Left lung (tissue), 10 donors: ENCODE measurements around the gene ACOX2. TPM values are rescaled to one million over a fixed set of nuclear protein-coding genes. Genes with fewer than 3 reads are reported as not detected.

Experiments used
- ATAC-seq: fragments of 200-7000 bp; cut with Tn5 transposase; one replicate; pipeline ENCODE4 v1.9.1; 2020; ENCODE audit warnings: moderate library complexity
- DNase-seq, 4 donors: peaks; one replicate each; pipeline ENCODE4 v3.0.0-alpha.2; 2013 to 2020
- H3K27ac ChIP-seq, 2 donors: fragments of 200-600 bp; sonication (generic) in 1 of 2; one replicate each; pipeline versions ENCODE4 v1.5.0 to v1.8.0; 2020 to 2021
- H3K27me3 ChIP-seq, 2 donors: fragments of 200-600 bp; sonication (generic) in 1 of 2; one replicate each; pipeline versions ENCODE4 v1.5.0 to v1.8.0; 2020 to 2021
- H3K36me3 ChIP-seq, 2 donors: fragments of 200-600 bp; sonication (generic) in 1 of 2; one replicate each; pipeline versions ENCODE4 v1.5.0 to v1.8.0; 2020 to 2021
- H3K4me1 ChIP-seq, 2 donors: fragments of 200-600 bp; one replicate each; pipeline ENCODE4 v1.8.0; 2021
- H3K4me3 ChIP-seq, 2 donors: fragments of 200-600 bp; sonication (generic) in 1 of 2; one replicate each; pipeline versions ENCODE4 v1.5.0 to v1.8.0; 2020 to 2021; ENCODE audit warnings: mild to moderate bottlenecking in 1 of 2
- H3K9me3 ChIP-seq, 2 donors: fragments of 200-600 bp; sonication (generic) in 1 of 2; one replicate each; pipeline versions ENCODE4 v1.5.0 to v1.8.0; 2020 to 2021
- CTCF ChIP-seq, 2 donors: fragments of 200-600 bp; sonication (generic) in 1 of 2; IDR thresholded peaks; one replicate each; pipeline versions ENCODE4 v1.5.0 to v1.8.0; 2021; ENCODE audit warnings: antibody characterized with exemption in 2 of 2
- intact Hi-C, 2 donors: fragments of 100-400 bp; cut with DNase I; formaldehyde crosslinking; loops; one replicate each; pipeline versions ENCODE4 v1.11.2 to v1.14.2; 2022
- polyA plus RNA-seq, 6 donors: library from polyadenylated mRNA; unstranded; fragments of 120-200 nt; gene quantifications; one replicate each; pipeline ENCODE4 v1.2.1, GENCODE V29; 2013; ENCODE audit not compliant: insufficient read length in 6 of 6
- total RNA-seq, 2 donors: library from RNA; stranded (reverse); fragmentation: NEBNext Ultra II Directional; extraction: Animal tissue kit (Norgen Biotek cat#: 25700); gene quantifications; one replicate each; pipeline ENCODE4 v1.2.1, GENCODE V29; 2021
- donor health status: DM: no; HTN: yes; CAD: no.
- donor health status: DM: no; HTN: no; CAD: no.

The ACOX2 gene
- total and polyA plus RNA-seq, 8 donors, result 9.8 to 58.1 (median 42.8) TPM

DNA sequence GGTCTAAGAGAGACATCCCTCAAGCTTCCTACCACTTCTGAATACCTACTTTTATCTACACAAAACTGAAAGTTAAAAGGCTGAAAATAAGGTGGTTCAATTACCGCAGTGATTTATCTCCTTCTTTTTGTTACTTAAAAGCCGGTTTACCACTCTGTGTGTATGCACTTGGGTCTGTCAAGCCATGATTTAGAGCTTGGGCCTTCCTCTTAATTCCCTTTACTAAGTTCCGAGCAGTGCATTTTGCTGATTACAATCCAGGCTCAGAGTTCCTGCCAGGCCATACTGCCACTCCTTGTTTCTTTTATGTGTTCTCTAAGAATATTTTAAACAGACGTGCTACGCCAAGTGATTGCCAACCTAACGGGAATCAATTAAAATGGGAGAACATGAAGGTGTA, 28.6 kb downstream of the ACOX2 start:
- DNase-seq (no peak), ATAC-seq (no peak)
- Histone ChIP-seq H3K27me3 (no peaks in the 10 kb centered on the region), H3K4me3 (no peak overlapping the region), H3K9me3 (no peaks in the 10 kb centered on the region), H3K4me1 (no peaks in the 10 kb centered on the region), H3K36me3 (no peaks in the 10 kb centered on the region), H3K27ac (no peak overlapping the region)
- no peak for TF ChIP-seq CTCF (IDR thresholded peaks at IDR 0.05)
- intact Hi-C loops, result no loop called here

- intact Hi-C loops, result no loop called here
These were observed 29.5 kb downstream of the ACOX2 start for GRCh38 chr3:58507356-58508078.

GRCh38 chr3:58502872-58503271, 34.1 kb downstream of the ACOX2 start:
- H3K36me3 ChIP-seq, result peaks cover 0 to 23% of the 10 kb centered on the region in 2 donors

More at GRCh38 chr3:58507356-58508078, 29.5 kb downstream of the ACOX2 start:
- no peak for DNase-seq
- Histone ChIP-seq H3K36me3 (no peaks in the 10 kb centered on the region), H3K27me3 (no peaks in the 10 kb centered on the region), H3K27ac (no peak overlapping the region), H3K4me1 (no peaks in the 10 kb centered on the region), H3K4me3 (no peak overlapping the region), H3K9me3 (no peaks in the 10 kb centered on the region)
- TF ChIP-seq CTCF (IDR thresholded peaks at IDR 0.05), result no peak
- no peak for ATAC-seq

GRCh38 chr3:58497097-58497496, 39.9 kb downstream of the ACOX2 start:
- no peak overlapping the region for H3K4me3 ChIP-seq
- intact Hi-C loops, result no loop called here
- H3K27me3 ChIP-seq, result no peaks in the 10 kb centered on the region
- ATAC-seq (no peak), DNase-seq (no peak)
- H3K36me3 ChIP-seq, result peaks cover 0 to 23% of the 10 kb centered on the region in 2 donors
- peaks cover 15 to 45% of the 10 kb centered on the region in 2 donors for H3K4me1 ChIP-seq
- TF ChIP-seq CTCF (IDR thresholded peaks at IDR 0.05), result no peak
- no peaks in the 10 kb centered on the region for H3K9me3 ChIP-seq
- H3K27ac ChIP-seq, result no peak overlapping the region

More at GRCh38 chr3:58502872-58503271, 34.1 kb downstream of the ACOX2 start:
- intact Hi-C loops, result no loop called here
- Histone ChIP-seq H3K27ac (no peak overlapping the region), H3K27me3 (no peaks in the 10 kb centered on the region), H3K4me1 (peaks cover 0 to under 1% of the 10 kb centered on the region in 2 donors), H3K4me3 (no peak overlapping the region), H3K9me3 (no peaks in the 10 kb centered on the region)
- DNase-seq, result no peak
- no peak for ATAC-seq
- no peak for TF ChIP-seq CTCF (IDR thresholded peaks at IDR 0.05)

DNA sequence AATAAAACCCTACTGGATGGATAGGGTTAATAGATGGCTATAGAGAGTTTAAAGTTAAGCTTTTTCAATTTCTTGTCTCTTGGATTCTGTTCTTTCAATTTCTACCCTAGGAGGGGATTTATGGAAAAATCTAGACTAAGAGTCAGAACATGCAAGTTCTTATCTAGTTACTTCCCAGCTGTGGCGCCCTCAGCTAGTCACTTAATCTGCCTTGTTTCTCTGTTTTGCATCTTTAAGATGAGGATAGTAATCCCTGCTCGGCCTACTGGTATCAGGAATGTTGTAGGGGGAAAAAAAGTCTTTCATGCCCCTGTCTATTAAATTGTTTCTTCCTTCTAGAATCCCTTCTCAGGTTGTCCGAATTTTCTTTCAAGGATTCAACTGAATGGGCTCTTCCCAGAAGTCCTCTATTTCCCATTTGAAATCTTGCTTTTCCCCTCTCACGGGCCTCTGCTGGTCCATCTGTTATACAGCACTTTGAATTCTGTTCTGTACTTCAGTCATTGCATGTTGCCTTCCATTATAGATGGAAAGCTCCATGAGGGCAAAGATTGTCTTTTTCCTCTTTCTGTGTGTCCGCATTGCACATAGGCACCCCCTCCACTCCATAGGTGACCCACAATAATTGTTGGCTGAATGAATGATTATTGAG, 40.7 kb downstream of the ACOX2 start:
- Histone ChIP-seq H3K4me3 (no peak overlapping the region), H3K9me3 (no peaks in the 10 kb centered on the region), H3K4me1 (peaks cover 15 to 47% of the 10 kb centered on the region in 2 donors), H3K36me3 (peaks cover 0 to 17% of the 10 kb centered on the region in 2 donors), H3K27me3 (no peaks in the 10 kb centered on the region), H3K27ac (no peak overlapping the region)
- no peak for DNase-seq
- no peak for TF ChIP-seq CTCF (IDR thresholded peaks at IDR 0.05)
- intact Hi-C loops, result no loop called here
- no peak for ATAC-seq
